ENCODE data around the gene FAM222A. TPM values are rescaled to one million over a fixed set of nuclear protein-coding genes. Genes with fewer than 3 reads are reported as not detected.

The FAM222A gene
- total and polyA plus RNA-seq, 12 donors, result 9.2 to 57.8 (median 25.3) TPM

DNA sequence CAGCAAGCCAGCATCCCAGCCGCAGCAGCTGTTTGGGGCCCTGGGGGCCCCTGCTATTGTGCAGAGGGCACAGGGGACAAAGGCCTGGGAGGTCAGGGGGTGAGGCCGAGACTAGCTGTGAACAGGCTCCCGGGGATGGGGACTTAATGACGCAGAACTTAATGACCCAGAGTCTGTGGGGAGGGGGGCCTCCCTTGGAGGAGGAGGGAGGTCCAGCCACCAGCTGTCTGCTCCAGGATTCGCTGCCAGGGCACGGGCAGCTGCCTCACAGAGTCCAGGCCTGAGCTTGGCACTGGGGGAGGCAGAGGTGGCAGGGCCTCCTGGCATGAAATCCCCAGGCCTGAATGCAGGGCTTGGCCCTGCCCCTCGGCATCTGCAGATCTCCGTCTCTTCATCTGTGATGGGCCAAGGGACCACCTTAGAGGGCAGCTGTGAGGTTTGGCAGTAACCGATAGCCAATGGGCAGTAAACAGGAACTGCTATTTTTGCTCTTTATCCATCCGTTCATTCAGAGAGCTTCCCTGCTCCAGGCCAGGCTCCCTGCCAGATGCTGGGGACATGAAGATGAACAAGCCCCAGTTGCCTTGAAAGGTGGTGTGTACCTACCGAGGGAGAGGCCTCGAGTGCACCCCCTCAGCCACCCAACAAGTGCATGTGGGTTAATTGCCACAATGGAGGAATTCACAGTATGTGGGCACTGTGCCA, 6.7 kb downstream of the FAM222A start:
- intact Hi-C loops (cut with DNase I), result no loop called here
- Histone ChIP-seq H3K4me1 (replicated peaks in 1 of 2) (peaks cover 62 to 99% of the 10 kb centered on the region in 2 donors), H3K36me3 (replicated peaks in 1 of 2) (no peaks in the 10 kb centered on the region), H3K27ac (peak overlapping the region; percentile 1 to 89 (median 81)), H3K9me3 (replicated peaks in 1 of 3) (no peaks in the 10 kb centered on the region), H3K4me3 (no peak overlapping the region), H3K27me3 (no peaks in the 10 kb centered on the region)
- 27 to 31% (median 28%) methylated on average over 8 to 12 of the region's 12 CpGs for WGBS, 4 donors
- TF ChIP-seq POLR2A (IDR thresholded peaks at IDR 0.05), result peak in 1 of 2 donors; percentile 7
- TF ChIP-seq CTCF (IDR thresholded peaks at IDR 0.05), result no peak
- DNase-seq, result peak; percentile 66 to 83 (median 74)

- WGBS, 4 donors, result 14 to 50% (median 22%) methylated on average over 1 of the region's 1 CpG; no CpG with 5 or more reads in 1 of the 4 donors
- intact Hi-C loops (cut with DNase I), result no loop called here
- no peaks in the 10 kb centered on the region for H3K9me3 ChIP-seq (replicated peaks in 1 of 3)
- H3K36me3 ChIP-seq (replicated peaks in 1 of 2), result no peaks in the 10 kb centered on the region
- no peak overlapping the region for H3K4me3 ChIP-seq
- no peaks in the 10 kb centered on the region for H3K27me3 ChIP-seq
- TF ChIP-seq POLR2A (IDR thresholded peaks at IDR 0.05), result no peak
- TF ChIP-seq CTCF (IDR thresholded peaks at IDR 0.05), result no peak
- DNase-seq, result no peak
- H3K27ac ChIP-seq, result peak overlapping the region; percentile 1 to 89 (median 81)
- H3K4me1 ChIP-seq (replicated peaks in 1 of 2), result peaks cover 56 to 94% of the 10 kb centered on the region in 2 donors
These were observed 7.2 kb downstream of the FAM222A start for GRCh38 chr12:109720857-109721189.

DNA sequence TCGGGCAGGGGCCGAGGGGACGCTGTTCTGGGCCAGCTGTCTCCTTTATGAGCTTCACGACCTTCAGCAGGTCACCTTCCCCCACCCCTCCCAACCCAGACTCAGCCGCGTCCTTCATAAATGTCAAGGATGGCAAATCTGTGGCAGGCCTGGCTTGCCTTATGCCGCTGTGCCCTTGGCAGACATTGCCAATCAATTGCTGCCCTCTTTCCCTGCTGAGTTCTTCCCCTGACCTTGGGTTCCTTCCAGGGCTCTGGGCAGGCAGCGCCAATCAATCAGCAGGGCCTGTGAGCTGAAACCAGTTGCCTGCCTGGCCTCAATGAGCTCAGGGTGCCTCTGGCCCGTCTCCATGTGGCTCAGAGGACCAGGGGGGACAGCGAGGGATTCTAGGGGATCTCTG, 7.7 kb downstream of the FAM222A start:
- peaks cover 52 to 89% of the 10 kb centered on the region in 2 donors for H3K4me1 ChIP-seq (replicated peaks in 1 of 2)
- H3K27me3 ChIP-seq, result no peaks in the 10 kb centered on the region
- WGBS, 4 donors, result 31 to 43% (median 40%) methylated on average over 8 to 10 of the region's 10 CpGs
- no peaks in the 10 kb centered on the region for H3K36me3 ChIP-seq (replicated peaks in 1 of 2)
- peak overlapping the region; percentile 1 to 89 (median 81) for H3K27ac ChIP-seq
- no peak overlapping the region for H3K4me3 ChIP-seq
- peak; percentile 89 to 96 (median 94) for DNase-seq
- TF ChIP-seq POLR2A (IDR thresholded peaks at IDR 0.05), result peak in 1 of 2 donors; percentile 17
- TF ChIP-seq CTCF (IDR thresholded peaks at IDR 0.05), result no peak
- H3K9me3 ChIP-seq (replicated peaks in 1 of 3), result no peaks in the 10 kb centered on the region
- intact Hi-C loops (cut with DNase I), result no loop called here

GRCh38 chr12:109722022-109722720, 8.5 kb downstream of the FAM222A start:
- intact Hi-C loops (cut with DNase I), result no loop called here
- Histone ChIP-seq H3K9me3 (replicated peaks in 1 of 3) (no peaks in the 10 kb centered on the region), H3K36me3 (replicated peaks in 1 of 2) (no peaks in the 10 kb centered on the region), H3K27me3 (no peaks in the 10 kb centered on the region), H3K4me3 (no peak overlapping the region), H3K27ac (peak overlapping the region in 3 of 5 donors; percentile 81 to 89 (median 89)), H3K4me1 (replicated peaks in 1 of 2) (peaks cover 58 to 88% of the 10 kb centered on the region in 2 donors)
- WGBS, 4 donors, result 59 to 66% (median 64%) methylated on average over 6 of the region's 6 CpGs
- peak in 1 of 7 donors; percentile 23 for DNase-seq
- TF ChIP-seq CTCF (IDR thresholded peaks at IDR 0.05) (no peak), POLR2A (IDR thresholded peaks at IDR 0.05) (no peak)
